ENCODE results near the gene RYR1. TPM values are rescaled to one million over a fixed set of nuclear protein-coding genes. Genes with fewer than 3 reads are reported as not detected.
"Not testable (repeated sequence)": the region's sequence is repeated elsewhere in the genome, so short reads cannot be mapped to it uniquely, and the experiment has no call there.

RYR1 gene
- total RNA-seq, 3 donors from 2014 or later = 0.46 to 2.5 (median 1.3) TPM

DNA sequence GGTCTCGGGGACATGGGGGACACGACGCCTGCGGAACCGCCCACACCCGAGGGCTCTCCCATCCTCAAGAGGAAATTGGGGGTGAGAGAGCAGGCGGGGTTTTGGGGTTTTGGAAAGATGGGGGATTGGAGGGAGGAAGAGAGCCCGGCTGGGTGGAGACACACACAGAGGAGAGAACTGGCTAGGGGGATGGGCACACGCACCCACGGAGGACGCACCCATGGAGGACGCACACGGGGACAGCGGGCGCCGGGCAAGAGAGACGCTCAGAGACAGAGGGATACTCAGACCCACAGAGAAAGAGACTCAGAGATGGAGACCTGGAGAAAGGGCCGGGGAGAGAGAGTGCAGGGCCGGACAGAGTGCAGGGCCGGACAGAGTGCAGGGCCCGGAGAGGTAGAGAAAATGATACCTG lies 132.2 kb downstream of the RYR1 start:
- no peaks in the 10 kb centered on the region for H3K4me1 ChIP-seq (ENCODE audit: low read depth)
- H3K9me3 ChIP-seq = no peaks in the 10 kb centered on the region
- intact Hi-C loops (cut with DNase I, micrococcal nuclease) = no loop called here
- no peak overlapping the region for H3K4me3 ChIP-seq
- DNase-seq = no peak
- TF ChIP-seq, protein P1, sequence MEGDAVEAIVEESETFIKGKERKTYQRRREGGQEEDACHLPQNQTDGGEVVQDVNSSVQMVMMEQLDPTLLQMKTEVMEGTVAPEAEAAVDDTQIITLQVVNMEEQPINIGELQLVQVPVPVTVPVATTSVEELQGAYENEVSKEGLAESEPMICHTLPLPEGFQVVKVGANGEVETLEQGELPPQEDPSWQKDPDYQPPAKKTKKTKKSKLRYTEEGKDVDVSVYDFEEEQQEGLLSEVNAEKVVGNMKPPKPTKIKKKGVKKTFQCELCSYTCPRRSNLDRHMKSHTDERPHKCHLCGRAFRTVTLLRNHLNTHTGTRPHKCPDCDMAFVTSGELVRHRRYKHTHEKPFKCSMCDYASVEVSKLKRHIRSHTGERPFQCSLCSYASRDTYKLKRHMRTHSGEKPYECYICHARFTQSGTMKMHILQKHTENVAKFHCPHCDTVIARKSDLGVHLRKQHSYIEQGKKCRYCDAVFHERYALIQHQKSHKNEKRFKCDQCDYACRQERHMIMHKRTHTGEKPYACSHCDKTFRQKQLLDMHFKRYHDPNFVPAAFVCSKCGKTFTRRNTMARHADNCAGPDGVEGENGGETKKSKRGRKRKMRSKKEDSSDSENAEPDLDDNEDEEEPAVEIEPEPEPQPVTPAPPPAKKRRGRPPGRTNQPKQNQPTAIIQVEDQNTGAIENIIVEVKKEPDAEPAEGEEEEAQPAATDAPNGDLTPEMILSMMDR (IDR thresholded peaks at IDR 0.05) = no peak
- H3K36me3 ChIP-seq (ENCODE audit: low read depth) = no peaks in the 10 kb centered on the region
- no peak for ATAC-seq

DNA sequence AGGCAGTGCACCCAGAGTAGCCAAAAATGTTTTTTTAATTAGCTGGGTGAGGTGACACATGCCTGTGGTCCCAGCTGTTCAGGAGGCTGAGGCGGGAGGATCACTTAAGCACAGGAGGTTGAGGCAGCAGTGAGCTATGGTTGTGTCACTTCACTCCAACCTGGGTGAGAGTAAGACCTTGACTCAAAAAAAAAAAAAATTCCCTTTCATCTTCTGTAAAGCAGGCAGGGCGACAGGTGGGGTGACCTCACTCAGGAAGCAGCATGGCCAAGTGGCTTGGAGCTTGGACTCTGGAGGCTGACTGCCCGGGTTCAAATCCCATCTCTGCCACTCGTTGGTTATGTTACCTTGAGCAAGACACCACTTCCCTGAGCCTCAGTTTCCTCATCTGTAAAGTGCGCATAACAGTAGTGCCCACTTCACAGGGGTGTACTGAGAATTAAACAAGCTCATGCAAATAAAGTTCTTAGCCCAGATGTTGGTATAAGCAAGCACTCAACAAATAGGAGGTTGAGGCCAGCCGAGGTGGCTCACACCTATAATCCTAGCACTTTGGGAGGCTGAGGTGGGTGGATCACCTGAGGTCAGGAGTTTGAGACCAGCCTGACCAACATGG lies 136.0 kb downstream of the RYR1 start:
- ATAC-seq (no peak), DNase-seq (no peak)
- no peaks in the 10 kb centered on the region for H3K9me3 ChIP-seq
- intact Hi-C loops (cut with DNase I, micrococcal nuclease) = no loop called here
- TF ChIP-seq, protein P1 (IDR thresholded peaks at IDR 0.05) = no peak
- no peak overlapping the region for H3K4me3 ChIP-seq
- H3K4me1 ChIP-seq (ENCODE audit: low read depth) = no peaks in the 10 kb centered on the region
- H3K36me3 ChIP-seq (ENCODE audit: low read depth) = no peaks in the 10 kb centered on the region

DNA sequence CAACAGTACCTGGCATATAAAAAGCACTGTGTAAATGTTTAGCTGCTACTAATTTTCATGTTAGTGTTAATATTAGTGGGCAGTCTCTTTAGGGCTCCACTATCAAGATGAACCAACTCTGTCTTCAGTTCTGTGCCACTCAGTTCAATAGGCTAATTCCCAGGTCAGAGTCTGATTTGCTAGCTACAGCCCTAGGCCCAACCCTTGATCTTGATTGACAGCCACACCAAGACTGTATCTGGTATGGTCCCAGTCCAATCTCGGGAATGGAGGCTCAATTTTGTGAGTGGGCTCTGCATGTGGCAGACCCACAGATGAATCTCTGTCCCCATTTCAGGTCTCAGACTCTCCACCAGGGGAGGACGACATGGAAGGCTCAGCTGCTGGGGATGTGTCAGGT lies 138.2 kb downstream of the RYR1 start:
- no peaks in the 10 kb centered on the region for H3K9me3 ChIP-seq
- no peaks in the 10 kb centered on the region for H3K4me1 ChIP-seq (ENCODE audit: low read depth)
- H3K36me3 ChIP-seq (ENCODE audit: low read depth) = no peaks in the 10 kb centered on the region
- TF ChIP-seq, protein P1 (IDR thresholded peaks at IDR 0.05) = no peak
- no peak for DNase-seq
- ATAC-seq = no peak
- no peak overlapping the region for H3K4me3 ChIP-seq
- intact Hi-C loops (cut with DNase I, micrococcal nuclease) = no loop called here

DNA sequence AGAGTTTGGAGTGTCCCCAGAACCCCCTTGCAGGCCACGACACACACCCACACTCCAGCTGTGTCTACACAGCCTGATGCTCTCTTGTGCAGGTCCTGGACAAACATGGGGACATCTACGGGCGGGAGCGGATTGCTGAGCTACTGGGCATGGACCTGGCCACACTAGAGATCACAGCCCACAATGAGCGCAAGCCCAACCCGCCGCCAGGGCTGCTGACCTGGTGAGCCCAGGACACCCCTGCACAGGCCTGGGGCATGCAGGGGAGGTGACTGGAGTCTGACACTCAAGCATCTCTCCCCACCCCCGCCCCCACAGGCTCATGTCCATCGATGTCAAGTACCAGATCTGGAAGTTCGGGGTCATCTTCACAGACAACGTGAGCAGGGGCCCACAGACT lies 144.3 kb downstream of the RYR1 start:
- no peak for DNase-seq
- no peaks in the 10 kb centered on the region for H3K36me3 ChIP-seq (ENCODE audit: low read depth)
- H3K4me3 ChIP-seq = no peak overlapping the region
- no peak for ATAC-seq
- H3K4me1 ChIP-seq (ENCODE audit: low read depth) = no peaks in the 10 kb centered on the region
- intact Hi-C loops (cut with DNase I, micrococcal nuclease) = no loop called here
- TF ChIP-seq, protein P1 (IDR thresholded peaks at IDR 0.05) = no peak
- H3K9me3 ChIP-seq = no peaks in the 10 kb centered on the region

DNA sequence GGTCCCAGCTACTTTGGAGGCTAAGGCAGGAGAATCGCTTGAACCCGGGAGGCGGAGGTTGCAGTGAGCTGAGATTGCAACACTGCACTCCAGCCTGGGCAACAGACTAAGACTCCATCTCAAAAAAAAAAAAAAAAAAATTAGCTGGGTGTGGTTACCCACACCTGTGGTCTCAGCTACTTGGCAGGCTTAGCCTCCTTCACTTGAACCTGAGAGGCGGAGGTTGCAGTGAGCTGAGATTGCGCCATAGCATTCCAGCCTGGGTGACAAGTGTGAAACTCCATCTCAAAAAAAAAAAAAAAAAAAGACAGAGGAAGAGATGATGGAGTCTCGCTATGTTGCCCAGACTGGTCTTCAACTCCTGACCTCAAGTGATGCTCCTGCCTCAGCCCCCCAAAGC lies 145.8 kb downstream of the RYR1 start:
- H3K4me1 ChIP-seq (ENCODE audit: low read depth); H3K4me3 ChIP-seq; H3K36me3 ChIP-seq (ENCODE audit: low read depth); intact Hi-C loops (cut with DNase I, micrococcal nuclease); DNase-seq; H3K9me3 ChIP-seq; ATAC-seq: not testable (repeated sequence)

DNA sequence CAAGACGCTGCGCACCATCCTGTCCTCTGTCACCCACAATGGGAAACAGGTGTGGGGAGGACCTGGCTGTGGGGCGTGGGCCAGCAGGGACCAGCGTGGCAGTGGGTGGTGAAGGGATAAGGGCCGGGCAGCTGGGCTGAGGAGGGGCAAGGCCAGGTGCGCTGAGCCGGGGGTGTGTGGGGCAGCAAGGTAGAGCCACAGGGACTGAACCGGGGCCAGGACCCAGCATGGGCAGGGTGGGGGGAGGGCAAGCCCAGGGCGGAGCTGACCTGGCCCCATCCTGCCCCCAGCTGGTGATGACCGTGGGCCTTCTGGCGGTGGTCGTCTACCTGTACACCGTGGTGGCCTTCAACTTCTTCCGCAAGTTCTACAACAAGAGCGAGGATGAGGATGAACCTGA lies 146.6 kb downstream of the RYR1 start:
- Histone ChIP-seq H3K4me1 (ENCODE audit: low read depth) (no peaks in the 10 kb centered on the region), H3K4me3 (no peak overlapping the region), H3K9me3 (no peaks in the 10 kb centered on the region), H3K36me3 (ENCODE audit: low read depth) (no peaks in the 10 kb centered on the region)
- DNase-seq = no peak
- intact Hi-C loops (cut with DNase I, micrococcal nuclease) = no loop called here
- TF ChIP-seq, protein P1 (IDR thresholded peaks at IDR 0.05) = no peak
- no peak for ATAC-seq

Data from mucosa of descending colon (tissue), 3 donors.